Embryonic facial prominence (tissue), 1 donor: Measurements from ENCODE around the gene ACP2.

Experiments
- DNase-seq: peaks from one replicate; pipeline ENCODE4 v3.0.0-alpha.2; 2016; ENCODE audit errors: extremely low spot score

Gene ACP2

GRCh38 chr11:47269002-47269828, 20.6 kb upstream of the ACP2 start:
- peak; percentile 74 for DNase-seq

GRCh38 chr11:47268448-47269001, 19.9 kb upstream of the ACP2 start:
- DNase-seq: no peak

GRCh38 chr11:47267876-47268275, 19.3 kb upstream of the ACP2 start:
- DNase-seq: no peak

GRCh38 chr11:47264521-47264920, 15.9 kb upstream of the ACP2 start:
- no peak for DNase-seq

GRCh38 chr11:47264119-47264518, 15.5 kb upstream of the ACP2 start:
- no peak for DNase-seq

- no peak for DNase-seq
Observed at GRCh38 chr11:47261291-47261800, 12.7 kb upstream of the ACP2 start.

- DNase-seq: no peak
Observed at GRCh38 chr11:47260366-47260765, 11.8 kb upstream of the ACP2 start.

GRCh38 chr11:47259232-47259977, 10.8 kb upstream of the ACP2 start:
- no peak for DNase-seq

- no peak for DNase-seq
Observed at GRCh38 chr11:47258317-47258902, 9.8 kb upstream of the ACP2 start.

- no peak for DNase-seq
Observed at GRCh38 chr11:47257517-47258316, 9.1 kb upstream of the ACP2 start, which contains the start of gene NR1H3. Gene NR1H3, plus strand, starts transcription at chr11:47257996. Its CDS starts 1,221 bp downstream, at chr11:47259217.

GRCh38 chr11:47257177-47257516, 8.5 kb upstream of the ACP2 start:
- no peak for DNase-seq

GRCh38 chr11:47256374-47256773, 7.8 kb upstream of the ACP2 start:
- no peak for DNase-seq

- DNase-seq: no peak
Observed at GRCh38 chr11:47254386-47254785, 5.8 kb upstream of the ACP2 start.

GRCh38 chr11:47253660-47254059, 5.0 kb upstream of the ACP2 start:
- no peak for DNase-seq

- DNase-seq: no peak
Observed at GRCh38 chr11:47251751-47252150, 3.1 kb upstream of the ACP2 start.

- no peak for DNase-seq
Observed at GRCh38 chr11:47249378-47249715, 733 bp upstream of the ACP2 start.

- no peak for DNase-seq
Observed at GRCh38 chr11:47248304-47248663, 330 bp downstream of the ACP2 start.

GRCh38 chr11:47247502-47247901, 1.1 kb downstream of the ACP2 start:
- DNase-seq: no peak

GRCh38 chr11:47245611-47246357, 2.8 kb downstream of the ACP2 start:
- no peak for DNase-seq

GRCh38 chr11:47244448-47245350, 3.9 kb downstream of the ACP2 start:
- no peak for DNase-seq
